Epithelial cell of esophagus (primary cell): ENCODE measurements around the gene FAM98C.
"Not testable (repeated sequence)": the region's sequence is repeated elsewhere in the genome, so short reads cannot be mapped to it uniquely, and the experiment has no call there.

ENCODE experiments used
- DNase-seq: peaks from one replicate; pipeline ENCODE4 v3.0.0; 2010; ENCODE audit warnings: low read depth
- H3K4me3 ChIP-seq: 2 replicates; pipeline ENCODE4 v1.5.1; 2011; ENCODE audit warnings: mild to moderate bottlenecking, low read length, control low read depth
- CTCF ChIP-seq: IDR thresholded peaks from 2 replicates; pipeline ENCODE4 v1.5.1; 2011; ENCODE audit warnings: low read depth, mild to moderate bottlenecking, low read length, control low read depth, inconsistent platforms; ENCODE audit not compliant: insufficient read depth; ENCODE audit errors: missing control alignments

FAM98C gene

GRCh38 chr19:38425810-38426466 is 23.0 kb downstream of the FAM98C start, which contains the start of gene RASGRP4:
RASGRP4 (minus strand) TSS chr19:38426219; CDS start chr19:38426091, 128 bp downstream.
- no peak for TF ChIP-seq CTCF
- no peak within 1 kb of the TSS for H3K4me3 ChIP-seq
- DNase-seq = no peak

- not testable (repeated sequence) for H3K4me3 ChIP-seq
- DNase-seq = peak; percentile 10
Measured at GRCh38 chr19:38427035-38427677, 24.3 kb downstream of the FAM98C start.

GRCh38 chr19:38429055-38429810 is 26.3 kb downstream of the FAM98C start:
- no peak overlapping the region for H3K4me3 ChIP-seq
- TF ChIP-seq CTCF = no peak
- DNase-seq = no peak

GRCh38 chr19:38429811-38430156 is 26.9 kb downstream of the FAM98C start:
- no peak for TF ChIP-seq CTCF
- no peak overlapping the region for H3K4me3 ChIP-seq
- DNase-seq = no peak

- TF ChIP-seq CTCF = no peak
- no peak for DNase-seq
- no peak overlapping the region for H3K4me3 ChIP-seq
Measured at GRCh38 chr19:38430931-38431330, 28.0 kb downstream of the FAM98C start.

GRCh38 chr19:38433268-38433733 is 30.4 kb downstream of the FAM98C start, which contains the start of gene RYR1:
RYR1 (plus strand) TSS chr19:38433691; CDS start chr19:38433830, 139 bp downstream.
- DNase-seq = peak; percentile 20
- H3K4me3 ChIP-seq = no peak within 1 kb of the TSS
- no peak for TF ChIP-seq CTCF

GRCh38 chr19:38434549-38435051 is 31.7 kb downstream of the FAM98C start:
- DNase-seq = no peak
- TF ChIP-seq CTCF = no peak
- no peak overlapping the region for H3K4me3 ChIP-seq
